Measurements from ENCODE around the gene HMSD.

DNA sequence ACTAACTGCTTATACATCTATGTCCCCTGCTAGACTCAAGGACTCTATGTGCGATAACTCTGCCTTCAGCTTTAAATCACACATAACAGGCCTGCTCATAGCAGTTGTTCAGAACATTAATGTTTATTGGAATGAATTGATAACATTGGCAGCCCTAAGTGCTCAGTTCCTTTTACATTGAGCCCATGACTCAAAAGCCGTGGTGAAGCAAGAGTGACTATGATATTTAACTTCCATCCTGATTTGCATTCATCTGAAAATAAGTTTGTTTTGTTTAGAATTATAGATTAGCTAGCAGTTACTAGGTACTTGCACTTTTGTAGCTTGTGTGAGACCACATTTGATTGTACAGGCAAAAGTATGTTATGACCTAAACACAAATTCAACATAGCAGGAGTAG lies 27.1 kb upstream of the HMSD start:
- TF ChIP-seq ESRRA (CRISPR knock-in tag; IDR thresholded peaks at IDR 0.05; ENCODE audit: low read depth) = no peak
- TF ChIP-seq YY1 (IDR thresholded peaks at IDR 0.05; ENCODE audit: insufficient read depth, insufficient replicate concordance, low read depth, low read length) = no peak
- no peak for TF ChIP-seq FOXJ3 (CRISPR knock-in tag; IDR thresholded peaks at IDR 0.05; ENCODE audit: borderline replicate concordance)
- TF ChIP-seq CTCF (CRISPR knock-in tag; IDR thresholded peaks at IDR 0.05) = no peak
- TF ChIP-seq TARDBP (CRISPR knock-in tag; IDR thresholded peaks at IDR 0.05) = no peak
- TF ChIP-seq YEATS4 (CRISPR knock-in tag; IDR thresholded peaks at IDR 0.05; ENCODE audit: borderline replicate concordance) = no peak
- no peak for TF ChIP-seq SETDB1 (CRISPR knock-in tag; IDR thresholded peaks at IDR 0.05; ENCODE audit: borderline replicate concordance)
- TF ChIP-seq GATAD2A (CRISPR knock-in tag; IDR thresholded peaks at IDR 0.05) = no peak
